Testis (tissue), 3 donors: Measurements from ENCODE around the gene C20orf141. TPM values are rescaled to one million over a fixed set of nuclear protein-coding genes. Genes with fewer than 3 reads are reported as not detected.
"Not testable (repeated sequence)": the region's sequence is repeated elsewhere in the genome, so short reads cannot be mapped to it uniquely, and the experiment has no call there.

Experiments
- DNase-seq: peaks from one replicate; pipeline ENCODE4 v3.0.0-alpha.2; 2019
- H3K27ac ChIP-seq, 2 donors: fragments of 200-600 bp; sonication (generic); one replicate each; pipeline ENCODE4 v1.5.1; 2019
- H3K27me3 ChIP-seq: fragments of 200-600 bp; sonication (generic); one replicate; pipeline ENCODE4 v1.5.1; 2019
- H3K36me3 ChIP-seq: fragments of 200-600 bp; sonication (generic); one replicate; pipeline ENCODE4 v1.5.1; 2017; ENCODE audit warnings: low read depth; ENCODE audit errors: missing control alignments
- H3K4me1 ChIP-seq: fragments of 200-600 bp; sonication (generic); one replicate; pipeline ENCODE4 v1.5.1; 2019
- H3K4me3 ChIP-seq, 2 donors: fragments of 200-600 bp; sonication (generic); one replicate each; pipeline ENCODE4 v1.5.1; 2017 to 2019
- H3K9me3 ChIP-seq: fragments of 200-600 bp; sonication (generic); one replicate; pipeline ENCODE4 v1.5.1; 2017
- POLR2A ChIP-seq: fragments of 450-650 bp; IDR thresholded peaks from one replicate; pipeline ENCODE4 v1.6.1; 2017; ENCODE audit warnings: antibody characterized with exemption, mild to moderate bottlenecking, moderate library complexity
- WGBS, 2 donors: methylation state at CpG; one replicate each; pipeline ENCODE4 v1.1.5; 2018; 5-methylcytosine and 5-hydroxymethylcytosine counted together
- intact Hi-C: fragments of 100-400 bp; cut with DNase I; formaldehyde crosslinking; loops from one replicate; pipeline ENCODE4 v1.15.1; 2023; ENCODE audit warnings: low total_unique reads
- polyA plus RNA-seq: library from polyadenylated mRNA; stranded (reverse); fragments of 350-450 nt; fragmentation: Illumina TruSeq; extraction: RNeasy Lipid Tissue Mini Kit (QIAGEN cat#74804); gene quantifications from one replicate; pipeline ENCODE4 v1.2.3, GENCODE V29; 2014; ENCODE audit warnings: low read depth, low replicate concordance; ENCODE audit not compliant: insufficient read depth
- total RNA-seq, 2 donors: library from RNA; depleted of rRNA; stranded (reverse); fragments of >200 nt; gene quantifications; one replicate each; pipeline ENCODE4 v1.2.3, GENCODE V29; 2016
- TF ChIP-seq, protein P1 (sequence below), 3 experiments: fragments of 450-650 bp in 2 of 3; fragments of 200-600 bp in 1 of 3; sonication (generic) in 1 of 3; IDR thresholded peaks; one replicate each; pipeline ENCODE4 v1.5.1; 2016 to 2019; ENCODE audit warnings: antibody characterized with exemption in 3 of 3, mild to moderate bottlenecking in 2 of 3, moderate library complexity in 1 of 3

Gene C20orf141
- total and polyA plus RNA-seq, 3 donors from 2014 or later = 53.6 to 177 (median 154) TPM

DNA sequence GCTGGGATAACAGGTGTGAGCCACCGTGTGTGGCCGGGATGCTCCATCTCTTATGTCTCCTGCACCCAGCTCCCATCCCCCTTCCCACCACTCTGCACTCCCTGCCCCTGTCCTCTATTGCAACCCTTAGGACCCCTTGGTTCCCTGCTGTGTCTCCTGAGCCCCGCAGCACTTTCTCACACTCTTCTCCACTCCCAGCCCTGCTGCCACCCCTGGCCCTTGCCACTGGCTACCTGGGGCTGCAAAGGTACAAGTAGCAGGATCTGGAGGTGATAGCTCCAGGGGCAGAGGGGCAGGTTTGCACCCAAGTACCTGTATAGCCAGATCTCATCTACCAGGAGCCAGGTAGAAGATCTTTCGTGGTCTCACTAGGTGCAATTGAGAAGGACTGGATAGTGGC is 7.8 kb upstream of the C20orf141 start:
- TF ChIP-seq, protein P1, sequence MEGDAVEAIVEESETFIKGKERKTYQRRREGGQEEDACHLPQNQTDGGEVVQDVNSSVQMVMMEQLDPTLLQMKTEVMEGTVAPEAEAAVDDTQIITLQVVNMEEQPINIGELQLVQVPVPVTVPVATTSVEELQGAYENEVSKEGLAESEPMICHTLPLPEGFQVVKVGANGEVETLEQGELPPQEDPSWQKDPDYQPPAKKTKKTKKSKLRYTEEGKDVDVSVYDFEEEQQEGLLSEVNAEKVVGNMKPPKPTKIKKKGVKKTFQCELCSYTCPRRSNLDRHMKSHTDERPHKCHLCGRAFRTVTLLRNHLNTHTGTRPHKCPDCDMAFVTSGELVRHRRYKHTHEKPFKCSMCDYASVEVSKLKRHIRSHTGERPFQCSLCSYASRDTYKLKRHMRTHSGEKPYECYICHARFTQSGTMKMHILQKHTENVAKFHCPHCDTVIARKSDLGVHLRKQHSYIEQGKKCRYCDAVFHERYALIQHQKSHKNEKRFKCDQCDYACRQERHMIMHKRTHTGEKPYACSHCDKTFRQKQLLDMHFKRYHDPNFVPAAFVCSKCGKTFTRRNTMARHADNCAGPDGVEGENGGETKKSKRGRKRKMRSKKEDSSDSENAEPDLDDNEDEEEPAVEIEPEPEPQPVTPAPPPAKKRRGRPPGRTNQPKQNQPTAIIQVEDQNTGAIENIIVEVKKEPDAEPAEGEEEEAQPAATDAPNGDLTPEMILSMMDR (IDR thresholded peaks at IDR 0.05) = no peak
- no peak for TF ChIP-seq POLR2A
- Histone ChIP-seq H3K9me3 (no peaks in the 10 kb centered on the region), H3K27me3 (no peaks in the 10 kb centered on the region), H3K27ac (no peak overlapping the region), H3K4me3 (no peak overlapping the region), H3K36me3 (no peaks in the 10 kb centered on the region), H3K4me1 (no peaks in the 10 kb centered on the region)
- no peak for DNase-seq
- 79 to 87% methylated on average over 4 of the region's 4 CpGs for WGBS, 2 donors
- intact Hi-C loops = no loop called here

DNA sequence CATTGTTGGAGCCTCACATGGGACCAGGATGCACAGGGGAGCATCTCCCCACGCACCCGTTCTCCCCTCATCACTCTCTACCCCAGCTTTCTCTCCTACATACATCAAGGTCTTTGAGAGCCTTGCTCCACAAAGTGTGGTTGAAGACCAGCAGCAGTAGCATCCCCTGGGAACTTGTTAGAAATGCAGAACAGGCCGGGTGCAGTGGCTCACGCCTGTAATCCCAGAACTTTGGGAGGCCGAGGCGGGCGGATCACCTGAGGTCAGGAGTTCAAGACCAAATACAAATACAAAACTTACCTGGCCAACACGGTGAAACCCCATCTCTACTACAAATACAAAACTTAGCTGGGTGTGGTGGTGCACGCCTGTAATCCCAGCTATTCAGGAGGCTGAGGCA is 6.9 kb upstream of the C20orf141 start:
- H3K27me3 ChIP-seq, H3K27ac ChIP-seq, intact Hi-C loops, DNase-seq, H3K36me3 ChIP-seq, H3K9me3 ChIP-seq, H3K4me1 ChIP-seq, H3K4me3 ChIP-seq: not testable (repeated sequence)
- 80 to 87% methylated on average over 8 to 9 of the region's 9 CpGs for WGBS, 2 donors

DNA sequence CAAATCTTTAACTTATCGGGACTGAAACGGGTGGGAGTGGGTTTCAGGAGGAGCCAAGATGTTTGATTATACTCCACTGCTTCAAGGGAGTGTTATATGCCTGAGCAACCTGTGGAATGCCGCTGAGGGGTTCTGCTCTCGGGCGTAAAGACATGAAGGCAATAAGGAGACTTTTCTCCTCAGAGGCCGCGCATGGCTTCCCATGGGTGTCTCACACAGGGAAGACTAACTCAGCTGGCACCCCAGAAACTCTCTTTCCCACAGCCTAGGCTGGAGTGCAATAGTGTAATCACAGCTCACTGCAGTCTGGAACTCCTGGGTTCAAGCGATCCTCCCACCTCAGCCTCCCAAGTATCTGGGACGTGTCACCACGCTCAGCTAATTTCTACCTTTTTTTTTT is 5.1 kb upstream of the C20orf141 start:
- Histone ChIP-seq H3K4me3 (no peak overlapping the region), H3K4me1 (no peaks in the 10 kb centered on the region), H3K27me3 (no peaks in the 10 kb centered on the region), H3K27ac (no peak overlapping the region), H3K36me3 (no peaks in the 10 kb centered on the region), H3K9me3 (no peaks in the 10 kb centered on the region)
- 54 to 65% methylated on average over 10 of the region's 10 CpGs for WGBS, 2 donors
- intact Hi-C loops = no loop called here
- no peak for DNase-seq
- TF ChIP-seq POLR2A = no peak
- TF ChIP-seq, protein P1 (IDR thresholded peaks at IDR 0.05) = no peak

DNA sequence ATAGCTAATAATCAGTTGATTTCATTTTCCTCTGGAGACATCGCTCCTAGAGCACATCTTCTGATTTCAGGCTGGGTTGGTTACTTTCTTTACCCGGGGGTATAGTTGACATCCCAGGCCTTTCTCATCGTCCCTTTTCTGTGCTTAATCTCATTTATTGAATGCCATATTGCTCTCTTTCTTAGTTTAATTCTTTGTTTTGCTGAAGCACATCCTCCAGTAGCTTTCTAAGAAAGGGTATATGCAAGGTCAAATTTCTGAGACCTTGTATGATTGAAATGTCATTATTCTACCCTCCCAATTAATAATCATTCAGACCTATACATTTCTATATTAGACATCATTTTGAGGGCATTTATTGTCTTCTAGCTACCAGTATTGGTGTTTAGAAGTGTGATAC is 2.6 kb upstream of the C20orf141 start:
- TF ChIP-seq, protein P1 (IDR thresholded peaks at IDR 0.05) = no peak
- no peak for TF ChIP-seq POLR2A
- H3K4me1 ChIP-seq = no peaks in the 10 kb centered on the region
- no peak for DNase-seq
- H3K4me3 ChIP-seq = no peak overlapping the region
- intact Hi-C loops = no loop called here
- WGBS, 2 donors = 89 to 93% methylated on average over 3 of the region's 3 CpGs
- no peaks in the 10 kb centered on the region for H3K9me3 ChIP-seq
- H3K27me3 ChIP-seq = no peaks in the 10 kb centered on the region
- H3K27ac ChIP-seq = no peak overlapping the region
- no peaks in the 10 kb centered on the region for H3K36me3 ChIP-seq

DNA sequence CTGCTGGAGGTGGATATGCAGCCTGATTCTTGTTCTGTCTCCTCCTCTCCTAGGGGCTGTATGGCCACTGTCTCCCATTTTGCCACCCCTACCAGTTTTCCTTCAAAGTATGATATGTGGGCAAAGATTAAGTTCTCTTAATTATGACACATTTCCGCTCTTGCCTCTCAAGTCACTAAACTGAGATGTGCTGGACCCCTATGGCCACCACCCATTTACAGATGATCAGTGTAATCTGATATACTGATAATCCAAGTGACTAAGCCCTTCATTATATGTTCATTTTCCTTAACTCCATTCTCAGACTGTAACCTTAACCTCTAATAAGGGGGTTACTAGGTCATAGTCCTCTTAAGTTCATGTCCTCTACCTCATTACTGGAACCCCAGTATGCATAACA is 711 bp upstream of the C20orf141 start:
- Histone ChIP-seq H3K27ac (no peak overlapping the region), H3K36me3 (no peaks in the 10 kb centered on the region), H3K27me3 (no peaks in the 10 kb centered on the region), H3K4me1 (no peaks in the 10 kb centered on the region), H3K9me3 (no peaks in the 10 kb centered on the region), H3K4me3 (no peak overlapping the region)
- WGBS, 2 donors = 86 to 100% methylated on average over 1 of the region's 1 CpG
- DNase-seq = no peak
- TF ChIP-seq POLR2A = no peak
- TF ChIP-seq, protein P1 (IDR thresholded peaks at IDR 0.05) = no peak
- intact Hi-C loops = no loop called here
